Nephron (organoid): ENCODE results near the gene CHI3L2.

Experiments used
- H3K27ac Mint-ChIP-seq, 3 experiments: 2 replicates each; pipeline ENCODE4 v1.8.0; 2020; ENCODE audit warnings: mixed read lengths in 3 of 3, mild to moderate bottlenecking in 2 of 3, moderate library complexity in 1 of 3
- H3K27me3 Mint-ChIP-seq: 2 replicates; pipeline ENCODE4 v1.8.0; 2021; ENCODE audit warnings: low read depth, mild to moderate bottlenecking, moderate library complexity, mixed read lengths
- H3K36me3 Mint-ChIP-seq: 2 replicates; pipeline ENCODE4 v1.8.0; 2020; ENCODE audit warnings: low read depth, mixed read lengths
- H3K4me1 Mint-ChIP-seq: 2 replicates; pipeline ENCODE4 v1.8.0; 2020; ENCODE audit warnings: mixed read lengths
- H3K4me3 Mint-ChIP-seq, 3 experiments: 2 replicates each; pipeline ENCODE4 v1.8.0; 2020; ENCODE audit warnings: mild to moderate bottlenecking in 3 of 3, mixed read lengths in 3 of 3, moderate library complexity in 2 of 3
- H3K9me3 Mint-ChIP-seq: 2 replicates; pipeline ENCODE4 v1.8.0; 2020; ENCODE audit warnings: mixed read lengths
- TF ChIP-seq, protein P1 (sequence below), 3 experiments: fragments of 200-600 bp; sonication (generic); IDR thresholded peaks; one replicate each; pipeline ENCODE4 v1.5.0; 2021; ENCODE audit warnings: antibody characterized with exemption in 3 of 3; ENCODE audit not compliant: unreplicated experiment in 3 of 3

CHI3L2 gene

DNA sequence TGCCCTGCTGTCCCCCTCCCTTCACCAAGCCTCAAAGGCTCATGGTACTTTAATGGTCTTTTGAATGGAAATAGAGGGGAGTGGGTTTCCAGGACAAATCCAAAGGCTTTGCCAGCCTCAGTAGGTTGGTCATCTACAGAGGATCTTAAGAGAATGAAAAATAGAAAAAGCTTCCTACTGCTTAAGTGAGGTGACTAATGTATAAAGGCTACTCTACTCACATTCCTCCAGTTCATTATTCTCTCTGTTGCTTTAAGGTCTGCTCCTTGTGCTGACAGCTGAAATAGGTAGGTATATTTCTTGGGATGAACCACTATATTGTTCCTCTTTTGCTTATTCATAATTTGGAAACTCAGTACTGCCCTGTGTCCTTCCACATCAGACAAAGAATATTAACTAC, 52.8 kb downstream of the CHI3L2 start:
- Mint-ChIP-seq H3K9me3 (no peaks in the 10 kb centered on the region), H3K36me3 (no peaks in the 10 kb centered on the region), H3K27me3 (peaks cover 4% of the 10 kb centered on the region), H3K4me1 (no peaks in the 10 kb centered on the region), H3K27ac (no peak overlapping the region), H3K4me3 (no peak overlapping the region)
- TF ChIP-seq, protein P1, sequence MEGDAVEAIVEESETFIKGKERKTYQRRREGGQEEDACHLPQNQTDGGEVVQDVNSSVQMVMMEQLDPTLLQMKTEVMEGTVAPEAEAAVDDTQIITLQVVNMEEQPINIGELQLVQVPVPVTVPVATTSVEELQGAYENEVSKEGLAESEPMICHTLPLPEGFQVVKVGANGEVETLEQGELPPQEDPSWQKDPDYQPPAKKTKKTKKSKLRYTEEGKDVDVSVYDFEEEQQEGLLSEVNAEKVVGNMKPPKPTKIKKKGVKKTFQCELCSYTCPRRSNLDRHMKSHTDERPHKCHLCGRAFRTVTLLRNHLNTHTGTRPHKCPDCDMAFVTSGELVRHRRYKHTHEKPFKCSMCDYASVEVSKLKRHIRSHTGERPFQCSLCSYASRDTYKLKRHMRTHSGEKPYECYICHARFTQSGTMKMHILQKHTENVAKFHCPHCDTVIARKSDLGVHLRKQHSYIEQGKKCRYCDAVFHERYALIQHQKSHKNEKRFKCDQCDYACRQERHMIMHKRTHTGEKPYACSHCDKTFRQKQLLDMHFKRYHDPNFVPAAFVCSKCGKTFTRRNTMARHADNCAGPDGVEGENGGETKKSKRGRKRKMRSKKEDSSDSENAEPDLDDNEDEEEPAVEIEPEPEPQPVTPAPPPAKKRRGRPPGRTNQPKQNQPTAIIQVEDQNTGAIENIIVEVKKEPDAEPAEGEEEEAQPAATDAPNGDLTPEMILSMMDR (IDR thresholded peaks at IDR 0.05; ENCODE audit: unreplicated experiment in 3 of 3): no peak

DNA sequence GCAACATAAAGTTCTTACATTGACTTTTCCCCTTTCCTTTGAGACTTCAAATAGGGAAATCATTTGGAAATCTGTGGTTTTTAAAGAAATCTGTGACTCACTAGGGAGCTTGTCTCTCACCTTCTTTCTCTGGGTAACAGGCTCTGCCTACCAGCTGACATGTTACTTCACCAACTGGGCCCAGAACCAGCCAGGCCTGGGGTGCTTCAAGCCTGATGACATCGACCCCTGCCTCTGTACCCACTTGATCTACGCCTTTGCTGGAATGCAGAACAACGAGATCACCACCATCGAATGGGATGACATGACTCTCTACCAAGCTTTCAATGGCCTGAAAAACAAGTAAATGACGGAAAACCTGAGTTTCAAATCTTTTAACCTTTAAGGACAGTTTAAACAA, 53.9 kb downstream of the CHI3L2 start:
- H3K4me3 Mint-ChIP-seq: no peak overlapping the region
- H3K9me3 Mint-ChIP-seq: no peaks in the 10 kb centered on the region
- no peak overlapping the region for H3K27ac Mint-ChIP-seq
- H3K36me3 Mint-ChIP-seq: no peaks in the 10 kb centered on the region
- no peaks in the 10 kb centered on the region for H3K4me1 Mint-ChIP-seq
- TF ChIP-seq, protein P1 (IDR thresholded peaks at IDR 0.05; ENCODE audit: unreplicated experiment in 3 of 3): no peak
- peaks cover 4% of the 10 kb centered on the region for H3K27me3 Mint-ChIP-seq

DNA sequence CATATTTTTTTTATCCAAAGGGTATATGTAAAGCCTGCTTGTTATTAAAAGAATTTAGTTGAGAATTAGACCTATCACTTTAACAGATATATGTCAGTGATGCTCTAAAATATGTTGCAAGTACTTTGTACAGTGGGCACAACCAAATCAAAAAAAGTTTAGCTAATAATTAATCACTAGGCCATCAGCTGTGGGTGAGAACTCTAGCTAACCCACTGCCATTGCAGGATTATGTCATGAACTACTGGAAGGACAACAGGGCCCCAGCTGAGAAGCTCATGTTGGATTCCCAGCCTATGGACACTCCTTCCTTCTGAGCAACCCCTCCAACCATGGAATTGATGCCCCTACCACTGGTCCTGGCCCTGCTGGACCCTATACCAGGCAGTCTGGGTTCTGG, 56.3 kb downstream of the CHI3L2 start:
- Mint-ChIP-seq H3K27me3 (peaks cover 4% of the 10 kb centered on the region), H3K4me3 (no peak overlapping the region), H3K4me1 (no peaks in the 10 kb centered on the region), H3K9me3 (no peaks in the 10 kb centered on the region), H3K27ac (no peak overlapping the region), H3K36me3 (no peaks in the 10 kb centered on the region)
- TF ChIP-seq, protein P1 (IDR thresholded peaks at IDR 0.05; ENCODE audit: unreplicated experiment in 3 of 3): no peak

DNA sequence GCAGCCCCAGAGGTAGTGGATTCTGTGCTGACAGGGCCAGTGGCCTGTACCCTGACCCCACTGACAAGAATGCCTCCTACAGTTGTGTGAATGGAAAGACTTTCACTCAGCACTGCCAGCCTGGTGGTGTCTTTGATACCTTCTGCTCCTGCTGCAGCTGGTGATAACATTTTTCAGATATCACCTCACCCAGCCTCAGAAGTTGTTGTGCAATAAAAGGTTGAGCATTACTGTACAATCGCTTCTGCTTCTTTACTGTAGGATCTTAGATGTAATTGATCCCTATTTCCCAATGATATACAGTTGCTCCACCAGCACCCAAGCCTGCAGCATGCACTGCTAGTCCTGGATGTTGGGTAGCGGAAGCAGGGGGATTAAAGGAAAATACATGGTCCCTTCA, 58.4 kb downstream of the CHI3L2 start:
- no peak overlapping the region for H3K27ac Mint-ChIP-seq
- TF ChIP-seq, protein P1 (IDR thresholded peaks at IDR 0.05; ENCODE audit: unreplicated experiment in 3 of 3): no peak
- H3K9me3 Mint-ChIP-seq: no peaks in the 10 kb centered on the region
- no peaks in the 10 kb centered on the region for H3K27me3 Mint-ChIP-seq
- peaks cover 3% of the 10 kb centered on the region for H3K4me1 Mint-ChIP-seq
- no peak overlapping the region for H3K4me3 Mint-ChIP-seq
- H3K36me3 Mint-ChIP-seq: no peaks in the 10 kb centered on the region

DNA sequence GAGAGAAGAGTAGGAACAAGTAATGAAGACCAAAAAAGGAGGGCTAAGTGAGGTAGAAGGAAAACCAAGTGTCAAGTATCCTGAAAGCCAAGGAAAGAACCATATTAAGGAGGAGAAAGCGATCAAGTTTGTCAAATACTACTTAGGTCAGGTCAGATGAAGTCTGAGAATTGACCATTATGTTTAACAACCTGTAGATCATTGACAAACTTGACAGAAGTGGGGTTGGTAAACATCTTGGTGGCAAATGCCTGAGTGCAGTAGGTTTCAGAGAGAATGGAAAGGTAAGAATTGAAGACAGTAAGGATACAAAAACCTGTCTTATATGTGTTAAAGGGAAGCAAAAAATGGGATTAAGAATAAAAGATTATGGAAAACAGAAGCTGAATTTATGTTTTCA, 59.4 kb downstream of the CHI3L2 start:
- Mint-ChIP-seq H3K27me3 (no peaks in the 10 kb centered on the region), H3K27ac (no peak overlapping the region), H3K4me1 (peaks cover 5% of the 10 kb centered on the region), H3K36me3 (no peaks in the 10 kb centered on the region), H3K4me3 (no peak overlapping the region), H3K9me3 (no peaks in the 10 kb centered on the region)
- TF ChIP-seq, protein P1 (IDR thresholded peaks at IDR 0.05; ENCODE audit: unreplicated experiment in 3 of 3): no peak

DNA sequence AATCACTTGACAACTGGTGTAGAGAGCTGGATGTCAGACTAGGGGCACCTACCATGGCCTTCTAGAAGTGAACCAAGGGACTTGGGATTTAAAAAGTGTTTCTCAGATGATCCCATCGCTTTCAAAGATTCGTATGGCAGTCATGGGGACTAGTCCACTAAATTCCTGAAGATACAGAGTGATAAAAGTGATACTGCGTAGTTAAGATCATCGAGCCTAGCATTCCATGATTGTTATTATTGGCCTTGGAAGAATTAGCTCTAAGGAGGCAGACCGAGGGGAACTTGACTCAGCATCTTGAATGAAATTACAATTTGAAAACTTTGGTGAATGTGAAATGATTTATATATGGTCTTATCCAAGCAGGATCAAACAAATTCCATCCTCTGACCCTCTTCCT, 61.9 kb downstream of the CHI3L2 start:
- Mint-ChIP-seq H3K9me3 (no peaks in the 10 kb centered on the region), H3K4me1 (peaks cover 5% of the 10 kb centered on the region), H3K36me3 (no peaks in the 10 kb centered on the region), H3K4me3 (no peak overlapping the region), H3K27me3 (no peaks in the 10 kb centered on the region), H3K27ac (no peak overlapping the region)
- TF ChIP-seq, protein P1 (IDR thresholded peaks at IDR 0.05; ENCODE audit: unreplicated experiment in 3 of 3): no peak
